ENCODE measurements around the gene MXI1.

DNA sequence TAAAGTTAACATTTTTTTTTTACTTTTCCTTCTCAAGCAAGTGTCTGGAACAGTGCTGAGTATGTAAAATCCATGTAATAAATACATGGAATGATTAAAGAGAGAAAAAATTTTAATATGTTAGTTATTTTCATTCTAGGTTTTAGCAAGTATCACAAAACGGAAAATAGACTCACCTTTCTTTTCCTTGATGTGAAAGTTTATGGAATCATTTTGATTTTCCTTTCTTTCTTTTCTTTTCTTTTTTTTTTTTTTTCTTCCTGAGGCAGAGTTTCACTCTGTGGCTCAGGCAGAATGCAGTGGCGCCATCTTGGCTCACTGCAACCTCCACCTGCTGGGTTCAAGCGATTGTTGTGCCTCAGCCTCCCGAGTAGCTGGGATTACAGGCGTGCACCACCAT, 69.2 kb downstream of the MXI1 start:
- TF ChIP-seq SUZ12 (IDR thresholded peaks at IDR 0.05): no peak
- TF ChIP-seq LEF1 (IDR thresholded peaks at IDR 0.05; ENCODE audit: borderline replicate concordance): no peak
- TF ChIP-seq SP1 (IDR thresholded peaks at IDR 0.05): no peak
- no peak for TF ChIP-seq ELF4 (IDR thresholded peaks at IDR 0.05)
